PC-9 (cell line): ENCODE data around the gene RUNDC1. TPM values are rescaled to one million over a fixed set of nuclear protein-coding genes. Genes with fewer than 3 reads are reported as not detected.
"Not testable (repeated sequence)": the region's sequence is repeated elsewhere in the genome, so short reads cannot be mapped to it uniquely, and the experiment has no call there.

Experiments
- BruUV-seq: library from RNA; stranded (reverse); fragments of 400-500 nt; replicated peaks from 2 replicates; lab custom pipeline; 2021; lab: Mats Ljungman, UMichigan
- CTCF ChIA-PET: fragments of 300-600 bp; sonication (Branson Sonifier 250); formaldehyde crosslinking; loops from one replicate; lab custom pipeline; 2022; ENCODE audit warnings: antibody characterized with exemption; lab: Charles Lee
- POLR2A ChIA-PET: fragments of 300-600 bp; sonication (Branson Sonifier 250); formaldehyde crosslinking; loops from one replicate; lab custom pipeline; 2022; ENCODE audit warnings: antibody characterized with exemption; ENCODE audit not compliant: unreplicated experiment; lab: Charles Lee
- DNase-seq, 2 experiments: peaks; one replicate each; pipeline versions ENCODE4 v3.0.0 to v3.0.0-alpha.2; 2015 to 2022; ENCODE audit warnings: mixed read lengths in 1 of 2
- H2AFZ ChIP-seq: fragments of 200-600 bp; sonication (generic); 2 replicates; pipeline ENCODE4 v1.8.1; 2017; ENCODE audit warnings: antibody characterized with exemption
- H3F3A ChIP-seq: fragments of 200-600 bp; sonication (generic); 2 replicates; pipeline ENCODE4 v1.8.1; 2017; ENCODE audit warnings: antibody characterized with exemption, mild to moderate bottlenecking, low read depth; ENCODE audit not compliant: insufficient read depth
- H3K27ac ChIP-seq: fragments of 200-600 bp; sonication (generic); 2 replicates; pipeline ENCODE4 v1.6.1; 2016; ENCODE audit warnings: mixed run types
- H3K27me3 ChIP-seq: fragments of 200-600 bp; sonication (generic); 2 replicates; pipeline ENCODE4 v1.6.1; 2016; ENCODE audit warnings: low read depth, mixed run types; ENCODE audit not compliant: insufficient read depth
- H3K36me3 ChIP-seq: fragments of 200-600 bp; sonication (generic); 2 replicates; pipeline ENCODE4 v1.6.1; 2016; ENCODE audit warnings: low read depth, mixed run types
- H3K4me1 ChIP-seq: fragments of 200-600 bp; sonication (generic); replicated peaks from 2 replicates; pipeline ENCODE4 v1.6.1; 2016; ENCODE audit warnings: mixed run types; ENCODE audit not compliant: insufficient read depth
- H3K4me2 ChIP-seq: fragments of 200-600 bp; sonication (generic); 2 replicates; pipeline ENCODE4 v1.6.1; 2017; ENCODE audit warnings: mixed run types
- H3K4me3 ChIP-seq: fragments of 200-600 bp; sonication (generic); 2 replicates; pipeline ENCODE4 v1.6.1; 2016; ENCODE audit warnings: mixed run types
- H3K79me2 ChIP-seq: fragments of 200-600 bp; sonication (generic); 2 replicates; pipeline ENCODE4 v1.6.1; 2017; ENCODE audit warnings: low read depth, mixed run types
- H3K9me2 ChIP-seq: fragments of 200-600 bp; sonication (generic); 2 replicates; pipeline ENCODE4 v1.8.1; 2017; ENCODE audit warnings: mild to moderate bottlenecking; ENCODE audit not compliant: insufficient read depth
- H3K9me3 ChIP-seq: fragments of 200-600 bp; sonication (generic); 2 replicates; pipeline ENCODE4 v1.8.1; 2016; ENCODE audit warnings: low read depth; ENCODE audit not compliant: insufficient read depth
- H4K20me1 ChIP-seq: fragments of 200-600 bp; sonication (generic); 2 replicates; pipeline ENCODE4 v1.8.1; 2017; ENCODE audit not compliant: insufficient read depth
- EZH2 ChIP-seq: fragments of 200-600 bp; sonication (generic); IDR thresholded peaks from 2 replicates; pipeline ENCODE4 v1.8.0; 2017; ENCODE audit warnings: antibody characterized with exemption, low read depth
- intact Hi-C: fragments of 100-400 bp; cut with micrococcal nuclease; formaldehyde crosslinking; loops from one replicate; pipeline ENCODE4 v1.10.0; 2022; ENCODE audit not compliant: unreplicated experiment
- total RNA-seq: library from RNA; stranded (reverse); gene quantifications from 2 replicates; pipeline ENCODE4 v1.2.3, GENCODE V29; 2021
- TF ChIP-seq, protein P1 (sequence below): fragments of 200-600 bp; sonication (generic); conservative IDR thresholded peaks from 2 replicates; pipeline ENCODE4 v1.6.1; 2017; ENCODE audit warnings: mixed run types, antibody characterized with exemption, mild to moderate bottlenecking, moderate library complexity

RUNDC1 gene
- total RNA-seq, 1 experiment from 2014 or later, result 12.7 TPM

- H3K4me2 ChIP-seq, result no peak overlapping the region
- BruUV-seq, result no TSS peak
- no peaks in the 10 kb centered on the region for H3K9me3 ChIP-seq
- ChIA-PET POLR2A (interaction anchor here (1.0 kb wide), 1 partner anchor 239 kb away, joined by 4 read pairs; no protein-coding TSS in a partner anchor), CTCF (no interaction called here)
- no peaks in the 10 kb centered on the region for H3K36me3 ChIP-seq
- no peaks in the 10 kb centered on the region for H3K27me3 ChIP-seq
- H3F3A ChIP-seq, result peaks cover 15% of the 10 kb centered on the region; the same call in 1 of the 2 replicates
- no peaks in the 10 kb centered on the region for H3K9me2 ChIP-seq
- no peaks in the 10 kb centered on the region for H4K20me1 ChIP-seq
- no peak overlapping the region for H3K27ac ChIP-seq
- no peak overlapping the region for H2AFZ ChIP-seq
- TF ChIP-seq, protein P1, sequence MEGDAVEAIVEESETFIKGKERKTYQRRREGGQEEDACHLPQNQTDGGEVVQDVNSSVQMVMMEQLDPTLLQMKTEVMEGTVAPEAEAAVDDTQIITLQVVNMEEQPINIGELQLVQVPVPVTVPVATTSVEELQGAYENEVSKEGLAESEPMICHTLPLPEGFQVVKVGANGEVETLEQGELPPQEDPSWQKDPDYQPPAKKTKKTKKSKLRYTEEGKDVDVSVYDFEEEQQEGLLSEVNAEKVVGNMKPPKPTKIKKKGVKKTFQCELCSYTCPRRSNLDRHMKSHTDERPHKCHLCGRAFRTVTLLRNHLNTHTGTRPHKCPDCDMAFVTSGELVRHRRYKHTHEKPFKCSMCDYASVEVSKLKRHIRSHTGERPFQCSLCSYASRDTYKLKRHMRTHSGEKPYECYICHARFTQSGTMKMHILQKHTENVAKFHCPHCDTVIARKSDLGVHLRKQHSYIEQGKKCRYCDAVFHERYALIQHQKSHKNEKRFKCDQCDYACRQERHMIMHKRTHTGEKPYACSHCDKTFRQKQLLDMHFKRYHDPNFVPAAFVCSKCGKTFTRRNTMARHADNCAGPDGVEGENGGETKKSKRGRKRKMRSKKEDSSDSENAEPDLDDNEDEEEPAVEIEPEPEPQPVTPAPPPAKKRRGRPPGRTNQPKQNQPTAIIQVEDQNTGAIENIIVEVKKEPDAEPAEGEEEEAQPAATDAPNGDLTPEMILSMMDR, result no peak
- no peak for TF ChIP-seq EZH2
- no peak for DNase-seq
- no peaks in the 10 kb centered on the region for H3K79me2 ChIP-seq
- intact Hi-C loops, result no loop called here
- H3K4me1 ChIP-seq, result no peaks in the 10 kb centered on the region
- H3K4me3 ChIP-seq, result no peak overlapping the region
Observed at GRCh38 chr17:42971589-42971988, 8.8 kb upstream of the RUNDC1 start.

GRCh38 chr17:42973323-42973722 is 7.0 kb upstream of the RUNDC1 start:
- H3K27me3 ChIP-seq, H3K27ac ChIP-seq, H3K9me3 ChIP-seq, H4K20me1 ChIP-seq, CTCF ChIA-PET, H3K4me2 ChIP-seq, H3K9me2 ChIP-seq, H3K79me2 ChIP-seq, H3K36me3 ChIP-seq, H3F3A ChIP-seq, POLR2A ChIA-PET, H3K4me1 ChIP-seq, DNase-seq, H2AFZ ChIP-seq, BruUV-seq, intact Hi-C loops, H3K4me3 ChIP-seq: not testable (repeated sequence)

GRCh38 chr17:42975265-42975664 is 5.1 kb upstream of the RUNDC1 start:
- Histone ChIP-seq H3K9me2 (no peaks in the 10 kb centered on the region), H2AFZ (no peak overlapping the region), H3F3A (0 out of 2 replicates have a peak, but pooled peaks cover 6% of the 10 kb centered on the region), H3K9me3 (no peaks in the 10 kb centered on the region), H3K4me1 (peaks cover 9% of the 10 kb centered on the region), H3K36me3 (no peaks in the 10 kb centered on the region), H3K4me2 (no peak overlapping the region), H3K4me3 (no peak overlapping the region), H3K79me2 (no peaks in the 10 kb centered on the region; the same call in 1 of the 2 replicates), H4K20me1 (no peaks in the 10 kb centered on the region), H3K27me3 (no peaks in the 10 kb centered on the region), H3K27ac (no peak overlapping the region)
- ChIA-PET CTCF (no interaction called here), POLR2A (no interaction called here)
- TF ChIP-seq, protein P1, result no peak
- no peak for TF ChIP-seq EZH2
- BruUV-seq, result no TSS peak
- intact Hi-C loops, result no loop called here
- DNase-seq, result no peak

DNA sequence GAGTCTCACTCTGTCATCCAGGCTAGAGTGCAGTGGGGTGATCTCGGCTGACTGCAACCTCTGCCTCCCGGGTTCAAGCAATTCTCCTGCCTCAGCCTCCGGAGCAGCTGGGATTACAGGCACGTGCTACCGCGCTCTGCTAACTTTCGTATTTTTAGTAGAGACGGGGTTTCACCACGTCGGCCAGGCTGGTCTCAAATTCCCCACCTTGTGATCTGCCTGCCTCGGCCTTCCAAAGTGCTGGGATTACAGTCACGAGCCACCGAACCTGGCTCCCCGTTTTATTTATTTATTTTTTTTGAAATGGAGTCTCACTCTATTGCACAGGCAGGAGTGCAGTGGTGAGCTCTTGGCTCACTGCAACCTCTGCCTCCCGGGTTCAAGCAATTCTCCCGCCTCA is 4.7 kb upstream of the RUNDC1 start:
- H3K27me3 ChIP-seq, POLR2A ChIA-PET, H3K79me2 ChIP-seq, H3K4me3 ChIP-seq, H3F3A ChIP-seq, H3K9me2 ChIP-seq, H3K4me1 ChIP-seq, H3K36me3 ChIP-seq, H4K20me1 ChIP-seq, H3K9me3 ChIP-seq, intact Hi-C loops, H3K27ac ChIP-seq, H3K4me2 ChIP-seq, H2AFZ ChIP-seq, DNase-seq, BruUV-seq, CTCF ChIA-PET: not testable (repeated sequence)
